KMS-11 (cell line): ENCODE data around the gene DNPH1.

ENCODE experiments used
- H2AFZ ChIP-seq: fragments of 200-600 bp; sonication (generic); 2 replicates; pipeline ENCODE4 v1.6.1; 2016; ENCODE audit warnings: antibody characterized with exemption, mixed run types, low read depth
- H3K27ac ChIP-seq: fragments of 200-600 bp; sonication (generic); 2 replicates; pipeline ENCODE4 v1.6.1; 2016; ENCODE audit warnings: mild to moderate bottlenecking, mixed run types
- H3K27me3 ChIP-seq: fragments of 200-600 bp; sonication (generic); 2 replicates; pipeline ENCODE4 v1.6.1; 2017; ENCODE audit warnings: mild to moderate bottlenecking, low read depth, mixed run types, moderate library complexity; ENCODE audit not compliant: insufficient read depth
- H3K36me3 ChIP-seq: fragments of 200-600 bp; sonication (generic); 2 replicates; pipeline ENCODE4 v1.6.1; 2017; ENCODE audit warnings: mild to moderate bottlenecking, mixed run types; ENCODE audit not compliant: insufficient read depth
- H3K4me1 ChIP-seq: fragments of 200-600 bp; sonication (generic); 2 replicates; pipeline ENCODE4 v1.6.1; 2016; ENCODE audit warnings: mild to moderate bottlenecking, low read depth, mixed run types; ENCODE audit not compliant: poor library complexity, severe bottlenecking
- H3K4me2 ChIP-seq: fragments of 200-600 bp; sonication (generic); 2 replicates; pipeline ENCODE4 v1.7.0; 2016; ENCODE audit warnings: mild to moderate bottlenecking, mixed run types
- H3K4me3 ChIP-seq: fragments of 200-600 bp; sonication (generic); IDR thresholded peaks from 2 replicates; pipeline ENCODE4 v1.6.1; 2017; ENCODE audit warnings: low read depth, low read length, mixed read lengths; ENCODE audit not compliant: insufficient read depth
- H3K79me2 ChIP-seq: fragments of 200-600 bp; sonication (generic); 2 replicates; pipeline ENCODE4 v1.6.1; 2016; ENCODE audit warnings: low read depth, mixed run types; ENCODE audit not compliant: insufficient read depth
- H3K9ac ChIP-seq: fragments of 200-600 bp; sonication (generic); 2 replicates; pipeline ENCODE4 v1.6.1; 2016; ENCODE audit warnings: mild to moderate bottlenecking, mixed run types
- H4K20me1 ChIP-seq: fragments of 200-600 bp; sonication (generic); 2 replicates; pipeline ENCODE4 v1.6.1; 2016; ENCODE audit warnings: mild to moderate bottlenecking, mixed run types; ENCODE audit not compliant: insufficient read depth
- CTCF ChIP-seq: fragments of 200-600 bp; sonication (generic); conservative IDR thresholded peaks from 2 replicates; pipeline ENCODE4 v1.6.1; 2017; ENCODE audit warnings: low read depth, mild to moderate bottlenecking, antibody characterized with exemption, low read length, moderate library complexity, mixed read lengths

DNPH1 gene

GRCh38 chr6:43273707-43274106 lies 44.4 kb upstream of the DNPH1 start:
- Histone ChIP-seq H3K4me1 (no peaks in the 10 kb centered on the region), H4K20me1 (no peaks in the 10 kb centered on the region), H3K79me2 (no peaks in the 10 kb centered on the region), H3K27ac (no peak overlapping the region), H3K9ac (no peak overlapping the region), H3K36me3 (no peaks in the 10 kb centered on the region), H3K27me3 (no peaks in the 10 kb centered on the region), H2AFZ (no peak overlapping the region), H3K4me2 (no peak overlapping the region), H3K4me3 (no peak overlapping the region)
- no peak for TF ChIP-seq CTCF

GRCh38 chr6:43271944-43272343 lies 42.7 kb upstream of the DNPH1 start:
- no peak for TF ChIP-seq CTCF
- no peaks in the 10 kb centered on the region for H3K27me3 ChIP-seq
- no peaks in the 10 kb centered on the region for H3K4me1 ChIP-seq
- H3K36me3 ChIP-seq: no peaks in the 10 kb centered on the region
- no peak overlapping the region for H3K4me2 ChIP-seq
- H3K79me2 ChIP-seq: no peaks in the 10 kb centered on the region
- H2AFZ ChIP-seq: no peak overlapping the region
- no peaks in the 10 kb centered on the region for H4K20me1 ChIP-seq
- no peak overlapping the region for H3K9ac ChIP-seq
- H3K27ac ChIP-seq: no peak overlapping the region
- no peak overlapping the region for H3K4me3 ChIP-seq

GRCh38 chr6:43271103-43271815 lies 42.0 kb upstream of the DNPH1 start:
- Histone ChIP-seq H3K9ac (no peak overlapping the region), H3K36me3 (no peaks in the 10 kb centered on the region), H3K79me2 (no peaks in the 10 kb centered on the region), H3K27me3 (no peaks in the 10 kb centered on the region), H3K27ac (no peak overlapping the region), H4K20me1 (no peaks in the 10 kb centered on the region), H3K4me1 (no peaks in the 10 kb centered on the region), H2AFZ (no peak overlapping the region), H3K4me3 (no peak overlapping the region), H3K4me2 (no peak overlapping the region)
- no peak for TF ChIP-seq CTCF

GRCh38 chr6:43269273-43270007 lies 40.2 kb upstream of the DNPH1 start:
- Histone ChIP-seq H2AFZ (no peak overlapping the region), H3K27ac (no peak overlapping the region), H3K79me2 (no peaks in the 10 kb centered on the region), H3K27me3 (no peaks in the 10 kb centered on the region), H3K4me2 (no peak overlapping the region), H3K9ac (no peak overlapping the region), H3K36me3 (no peaks in the 10 kb centered on the region), H3K4me3 (no peak overlapping the region), H3K4me1 (no peaks in the 10 kb centered on the region), H4K20me1 (no peaks in the 10 kb centered on the region)
- TF ChIP-seq CTCF: no peak
